HUES48 (cell line): ENCODE results near the gene NFKBIA.
"Not testable (repeated sequence)": the region's sequence is repeated elsewhere in the genome, so short reads cannot be mapped to it uniquely, and the experiment has no call there.

Source experiments
- H3K27ac ChIP-seq: one replicate; pipeline ENCODE4 v1.7.0; 2013; ENCODE audit warnings: low read depth, low read length, inconsistent platforms
- H3K27me3 ChIP-seq: 2 replicates; pipeline ENCODE4 v1.6.1; 2013; ENCODE audit warnings: mild to moderate bottlenecking, low read length; ENCODE audit not compliant: control insufficient read depth, insufficient read depth
- H3K36me3 ChIP-seq: 2 replicates; pipeline ENCODE4 v1.6.1; 2013; ENCODE audit warnings: low read length; ENCODE audit not compliant: control insufficient read depth, insufficient read depth
- H3K4me1 ChIP-seq: 2 replicates; pipeline ENCODE4 v1.6.1; 2013; ENCODE audit warnings: mild to moderate bottlenecking, low read length; ENCODE audit not compliant: control insufficient read depth, insufficient read depth
- H3K4me3 ChIP-seq: 2 replicates; pipeline ENCODE4 v1.5.1; 2013; ENCODE audit warnings: mild to moderate bottlenecking, low read depth, low read length
- H3K9ac ChIP-seq: 2 replicates; pipeline ENCODE4 v1.6.1; 2013; ENCODE audit warnings: mild to moderate bottlenecking, low read depth, low read length, moderate library complexity
- H3K9me3 ChIP-seq: 2 replicates; pipeline ENCODE4 v1.6.1; 2013; ENCODE audit warnings: low read length; ENCODE audit not compliant: control insufficient read depth, insufficient read depth

Gene NFKBIA

DNA sequence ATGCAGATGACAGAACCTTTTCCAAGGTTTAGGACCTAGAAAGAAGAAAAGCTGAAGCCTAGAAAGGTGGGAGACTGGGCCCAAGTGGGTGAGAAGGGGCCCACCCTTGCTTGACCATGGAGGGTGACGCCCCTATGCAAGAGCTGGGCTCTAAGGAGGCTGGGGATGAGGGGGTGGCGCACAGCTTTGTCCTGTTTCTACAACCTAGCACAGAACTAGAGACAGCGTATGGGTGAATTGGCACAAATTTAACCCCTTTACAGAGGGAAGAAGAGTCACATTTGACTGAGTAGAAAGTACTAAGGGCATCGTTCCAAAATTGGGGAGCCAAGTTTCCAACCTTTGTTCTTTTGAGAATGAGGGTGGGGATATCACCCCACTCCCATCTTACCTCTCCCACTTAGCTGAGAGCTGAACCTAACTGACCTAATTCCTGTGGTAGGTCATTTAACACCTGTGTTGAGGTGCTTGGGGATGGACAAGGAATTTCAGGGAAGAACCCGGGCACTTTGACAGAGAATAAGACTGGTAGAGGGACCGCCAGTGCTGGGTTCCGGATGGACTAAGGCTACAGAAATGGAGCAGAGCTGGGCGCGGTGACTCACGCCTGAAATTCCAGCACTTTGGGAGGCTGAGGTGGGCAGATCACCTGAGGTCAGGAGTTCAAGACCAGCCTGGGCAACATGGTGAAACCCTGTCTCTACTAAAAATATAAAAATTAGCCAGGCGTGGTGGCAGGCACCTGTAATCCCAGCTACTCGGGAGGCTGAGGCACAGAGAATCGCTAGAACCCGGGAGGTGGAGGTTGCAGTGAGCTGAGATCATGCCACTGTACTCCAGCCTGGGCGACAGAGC lies 5.2 kb downstream of the NFKBIA start:
- Histone ChIP-seq H3K9ac (no peak overlapping the region), H3K27me3 (no peaks in the 10 kb centered on the region), H3K4me3 (no peak overlapping the region), H3K36me3 (peaks cover 32% of the 10 kb centered on the region), H3K9me3 (no peaks in the 10 kb centered on the region), H3K27ac (no peak overlapping the region), H3K4me1 (peaks cover 20% of the 10 kb centered on the region)

DNA sequence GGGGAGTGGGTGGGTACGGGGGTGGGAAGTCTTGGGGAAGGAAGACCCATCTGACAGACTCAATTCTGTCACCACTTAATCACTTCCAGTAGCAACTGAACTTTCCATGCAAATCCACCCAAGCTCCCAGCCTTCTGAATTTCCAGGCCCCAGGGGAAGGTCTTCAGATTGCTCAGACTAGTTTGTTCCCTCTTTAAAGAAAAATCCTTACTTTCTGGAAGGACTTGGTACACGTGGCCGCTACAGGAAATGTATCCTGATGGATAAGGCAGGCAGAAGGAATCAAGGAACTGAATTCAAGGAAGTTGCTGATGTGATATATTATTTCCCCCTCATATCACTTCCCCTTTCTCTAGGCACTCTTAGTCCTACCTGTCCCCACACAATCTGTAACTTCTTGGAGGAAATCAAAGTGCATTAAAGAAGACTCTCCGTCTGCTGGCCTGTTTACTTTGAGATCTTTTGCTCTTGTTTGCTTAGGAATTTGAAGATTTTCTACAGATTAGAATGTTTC lies 6.4 kb downstream of the NFKBIA start:
- H3K27me3 ChIP-seq, result no peaks in the 10 kb centered on the region
- no peak overlapping the region for H3K9ac ChIP-seq
- H3K9me3 ChIP-seq, result no peaks in the 10 kb centered on the region
- peaks cover 15% of the 10 kb centered on the region for H3K4me1 ChIP-seq
- peaks cover 28% of the 10 kb centered on the region for H3K36me3 ChIP-seq
- H3K27ac ChIP-seq, result peak overlapping the region; percentile 69
- no peak overlapping the region for H3K4me3 ChIP-seq

DNA sequence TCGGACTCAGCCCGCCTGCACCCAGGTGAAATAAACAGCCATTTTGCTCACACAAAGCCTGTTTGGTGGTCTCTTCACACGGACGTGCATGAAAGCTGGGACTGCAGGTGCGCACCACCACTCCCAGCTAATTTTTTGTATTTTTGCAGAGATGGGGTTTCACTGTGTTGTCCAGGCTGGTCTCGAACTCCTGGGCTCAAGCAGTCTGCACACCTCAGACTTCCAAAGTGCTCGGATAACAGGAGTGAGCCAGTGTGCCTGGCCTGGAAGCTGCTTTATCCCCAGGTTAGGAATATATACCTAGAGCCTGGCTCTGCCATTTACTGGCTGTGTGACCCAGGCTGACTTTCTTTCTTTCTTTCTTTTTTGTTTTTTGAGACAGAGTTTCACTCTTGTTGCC lies 7.9 kb downstream of the NFKBIA start:
- Histone ChIP-seq H3K36me3 (peaks cover 13% of the 10 kb centered on the region), H3K4me1 (peaks cover 11% of the 10 kb centered on the region)
- H3K4me3 ChIP-seq, H3K9me3 ChIP-seq, H3K9ac ChIP-seq, H3K27me3 ChIP-seq, H3K27ac ChIP-seq: not testable (repeated sequence)

DNA sequence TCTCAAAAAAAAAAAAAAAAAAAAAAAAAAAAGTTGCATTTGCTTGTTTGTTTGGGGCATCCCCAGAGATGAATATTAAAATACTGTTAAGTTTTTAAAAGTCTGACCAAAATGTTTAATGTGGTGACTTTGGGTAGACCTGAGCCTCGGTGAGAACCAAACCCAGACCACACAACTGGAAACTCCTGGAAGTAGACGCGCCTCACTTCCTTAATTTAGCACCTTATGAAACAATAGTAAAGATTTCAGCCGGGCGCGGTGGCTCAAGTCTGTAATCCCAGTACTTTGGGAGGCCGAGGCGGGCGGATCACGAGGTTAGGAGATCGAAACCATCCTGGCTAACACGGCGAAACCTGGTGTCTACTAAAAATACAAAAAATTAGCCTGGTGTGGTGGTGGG lies 9.3 kb downstream of the NFKBIA start:
- Histone ChIP-seq H3K9me3 (no peaks in the 10 kb centered on the region), H3K36me3 (no peaks in the 10 kb centered on the region), H3K9ac (no peak overlapping the region), H3K27me3 (no peaks in the 10 kb centered on the region), H3K4me1 (peaks cover 12% of the 10 kb centered on the region), H3K27ac (no peak overlapping the region), H3K4me3 (no peak overlapping the region)

- H3K27ac ChIP-seq, result no peak overlapping the region
Measured at GRCh38 chr14:35394326-35395013, 10.1 kb downstream of the NFKBIA start.

DNA sequence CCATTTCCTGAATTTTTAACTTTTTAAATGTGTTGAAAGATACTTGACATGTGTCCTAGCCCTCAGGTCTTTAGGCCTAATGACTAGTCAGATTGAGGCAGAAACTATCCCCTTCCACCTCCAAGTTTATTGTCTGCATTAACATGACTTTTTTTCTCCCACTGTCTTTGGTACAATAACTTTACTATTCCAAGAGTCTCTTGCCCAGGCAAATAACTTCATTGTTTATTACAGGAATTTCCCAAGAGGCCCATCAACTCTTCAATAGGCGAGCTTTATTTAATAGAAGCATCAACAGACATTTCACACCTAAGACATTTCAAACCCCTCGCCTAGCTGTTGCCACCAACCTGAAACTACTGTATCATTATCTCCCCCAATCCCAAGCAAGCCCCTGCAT lies 10.7 kb downstream of the NFKBIA start:
- Histone ChIP-seq H3K9ac (no peak overlapping the region), H3K27me3 (no peaks in the 10 kb centered on the region), H3K36me3 (no peaks in the 10 kb centered on the region), H3K27ac (no peak overlapping the region), H3K9me3 (no peaks in the 10 kb centered on the region), H3K4me1 (peaks cover 13% of the 10 kb centered on the region), H3K4me3 (no peak overlapping the region)

More at GRCh38 chr14:35394326-35395013, 10.1 kb downstream of the NFKBIA start:
- Histone ChIP-seq H3K9ac (no peak overlapping the region), H3K4me1 (peaks cover 13% of the 10 kb centered on the region), H3K36me3 (no peaks in the 10 kb centered on the region), H3K4me3 (no peak overlapping the region), H3K27me3 (no peaks in the 10 kb centered on the region), H3K9me3 (no peaks in the 10 kb centered on the region)

GRCh38 chr14:35392103-35392502 lies 12.4 kb downstream of the NFKBIA start:
- H3K4me1 ChIP-seq, result 0 out of 2 replicates have a peak, but pooled peaks cover 2% of the 10 kb centered on the region
- H3K27ac ChIP-seq, result no peak overlapping the region
- no peak overlapping the region for H3K4me3 ChIP-seq
- no peaks in the 10 kb centered on the region for H3K27me3 ChIP-seq
- no peaks in the 10 kb centered on the region for H3K36me3 ChIP-seq
- H3K9me3 ChIP-seq, result no peaks in the 10 kb centered on the region
- H3K9ac ChIP-seq, result no peak overlapping the region

GRCh38 chr14:35391388-35391710 lies 13.2 kb downstream of the NFKBIA start:
- no peaks in the 10 kb centered on the region for H3K36me3 ChIP-seq
- H3K4me3 ChIP-seq, result no peak overlapping the region
- H3K9ac ChIP-seq, result no peak overlapping the region
- 0 out of 2 replicates have a peak, but pooled peaks cover 2% of the 10 kb centered on the region for H3K4me1 ChIP-seq
- H3K27ac ChIP-seq, result no peak overlapping the region
- H3K9me3 ChIP-seq, result no peaks in the 10 kb centered on the region
- H3K27me3 ChIP-seq, result no peaks in the 10 kb centered on the region

DNA sequence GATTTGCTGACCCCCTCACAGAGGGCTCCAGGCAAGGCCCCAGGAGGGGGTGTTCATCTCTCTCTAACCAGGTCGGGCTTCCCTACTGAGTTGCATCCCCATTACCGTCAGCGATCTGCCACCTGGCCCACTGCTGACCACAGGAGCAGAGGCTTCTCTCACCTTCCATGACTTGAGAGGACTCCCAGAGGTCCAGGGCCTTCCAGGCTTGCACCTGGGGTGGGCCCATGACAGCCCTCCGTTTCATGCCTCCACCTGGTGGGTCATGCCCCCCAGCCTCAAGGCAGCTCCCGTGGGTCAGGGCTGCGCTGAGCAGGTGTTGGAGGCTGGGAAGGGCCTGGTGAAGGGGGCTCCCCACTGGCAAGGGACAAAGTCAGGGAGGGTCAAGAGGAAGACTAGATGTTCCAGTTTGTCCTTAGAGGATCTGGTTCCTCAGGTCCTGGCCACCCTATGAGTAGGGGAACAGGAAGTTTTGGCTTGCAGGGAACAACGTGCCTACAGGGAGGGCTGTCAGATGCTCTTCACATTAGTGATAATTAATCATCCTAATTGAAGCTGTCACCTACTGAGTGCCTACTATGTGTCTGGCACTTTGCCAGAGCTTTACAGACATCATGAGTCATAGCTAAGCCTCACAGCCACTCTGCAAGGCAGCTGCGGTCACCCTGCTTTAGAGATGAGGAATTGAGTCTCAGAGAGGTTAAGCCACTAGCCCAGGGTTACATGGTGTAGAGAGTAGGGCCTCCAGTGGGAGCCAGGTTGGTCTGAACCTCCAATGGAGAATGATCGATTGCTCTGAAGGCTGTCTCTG lies 13.8 kb downstream of the NFKBIA start:
- no peak overlapping the region for H3K27ac ChIP-seq

DNA sequence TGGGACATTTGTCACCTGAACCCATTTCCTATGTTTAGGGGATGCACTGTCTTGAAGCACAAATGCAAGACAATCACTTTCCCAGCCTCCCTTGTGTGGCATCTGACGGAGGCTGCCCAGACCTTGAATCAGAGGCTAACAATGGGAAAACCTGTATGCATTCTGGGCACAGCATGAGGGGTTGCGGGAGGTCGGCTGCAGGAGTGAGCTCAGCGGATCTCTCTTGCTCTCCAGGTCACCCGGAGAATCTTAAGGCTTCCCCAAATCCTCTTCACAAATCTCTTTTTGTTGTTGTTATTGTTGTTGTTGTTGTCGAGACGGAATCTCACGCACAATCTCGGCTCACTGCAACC lies 15.3 kb downstream of the NFKBIA start:
- no peak overlapping the region for H3K9ac ChIP-seq
- no peaks in the 10 kb centered on the region for H3K27me3 ChIP-seq
- no peak overlapping the region for H3K4me3 ChIP-seq
- H3K4me1 ChIP-seq, result 0 out of 2 replicates have a peak, but pooled peaks cover 2% of the 10 kb centered on the region
- no peak overlapping the region for H3K27ac ChIP-seq
- no peaks in the 10 kb centered on the region for H3K36me3 ChIP-seq
- H3K9me3 ChIP-seq, result no peaks in the 10 kb centered on the region

More for the DNA sequence above, 13.8 kb downstream of the NFKBIA start:
- Histone ChIP-seq H3K36me3 (no peaks in the 10 kb centered on the region), H3K9ac (no peak overlapping the region), H3K4me3 (no peak overlapping the region), H3K4me1 (0 out of 2 replicates have a peak, but pooled peaks cover 2% of the 10 kb centered on the region), H3K27me3 (no peaks in the 10 kb centered on the region), H3K9me3 (no peaks in the 10 kb centered on the region)
